Tibial nerve (tissue), 4 donors: ENCODE measurements around the gene NRXN3. TPM values are rescaled to one million over a fixed set of nuclear protein-coding genes. Genes with fewer than 3 reads are reported as not detected.

Experiments used
- DNase-seq, 2 donors: peaks; one replicate each; pipeline ENCODE4 v3.0.0-alpha.2; 2019; ENCODE audit warnings: low spot score in 2 of 2
- H3K27ac ChIP-seq, 4 donors: fragments of 200-600 bp; sonication (generic) in 3 of 4; one replicate each; pipeline ENCODE4 v1.5.1; 2017 to 2019; ENCODE audit warnings: mild to moderate bottlenecking in 1 of 4
- H3K27me3 ChIP-seq, 2 donors: fragments of 200-600 bp; sonication (generic) in 1 of 2; one replicate each; pipeline versions ENCODE4 v1.5.1 to v1.6.0; 2017 to 2019
- H3K36me3 ChIP-seq, 3 donors: fragments of 200-600 bp; sonication (generic); one replicate each; pipeline ENCODE4 v1.5.1; 2018 to 2019
- H3K4me1 ChIP-seq, 4 donors: fragments of 200-600 bp; sonication (generic) in 3 of 4; one replicate each; pipeline ENCODE4 v1.5.1; 2017 to 2019
- H3K4me3 ChIP-seq, 4 donors: fragments of 200-600 bp; sonication (generic) in 3 of 4; one replicate each; pipeline ENCODE4 v1.5.1; 2017 to 2019; ENCODE audit warnings: mild to moderate bottlenecking in 1 of 4, moderate library complexity in 1 of 4
- H3K9me3 ChIP-seq, 4 donors: fragments of 200-600 bp; sonication (generic) in 3 of 4; one replicate each; pipeline ENCODE4 v1.5.1; 2017 to 2019
- CTCF ChIP-seq, 5 experiments: fragments of 200-600 bp in 3 of 5; fragments of 450-650 bp in 2 of 5; sonication (generic) in 3 of 5; IDR thresholded peaks; one replicate each; pipeline ENCODE4 v1.5.1; 2016 to 2019; ENCODE audit warnings: antibody characterized with exemption in 5 of 5, mild to moderate bottlenecking in 3 of 5, moderate library complexity in 2 of 5
- EP300 ChIP-seq, 2 donors: sonication (generic); formaldehyde crosslinking; IDR thresholded peaks; one replicate each; pipeline ENCODE4 v1.6.1; 2017; ENCODE audit warnings: antibody characterized with exemption in 2 of 2, mild to moderate bottlenecking in 1 of 2
- POLR2A ChIP-seq, 2 donors: fragments of 450-650 bp; IDR thresholded peaks; one replicate each; pipeline ENCODE4 v1.6.1; 2017; ENCODE audit warnings: antibody characterized with exemption in 2 of 2, mild to moderate bottlenecking in 2 of 2, moderate library complexity in 2 of 2
- WGBS, 2 donors: methylation state at CpG; one replicate each; pipeline ENCODE4 v1.1.5; 2018; 5-methylcytosine and 5-hydroxymethylcytosine counted together
- total RNA-seq, 4 donors: library from RNA; depleted of rRNA; stranded (reverse); fragments of >200 nt; gene quantifications; one replicate each; pipeline ENCODE4 v1.1.0, GENCODE V29; 2016

NRXN3 gene
- total RNA-seq, 4 donors from 2014 or later: 16.7 to 52.2 (median 19.7) TPM

- WGBS, 2 donors: 56 to 66% methylated on average over 3 of the region's 3 CpGs
- no peak overlapping the region for H3K27ac ChIP-seq
- H3K36me3 ChIP-seq: no peaks in the 10 kb centered on the region
- TF ChIP-seq EP300 (IDR thresholded peaks at IDR 0.05) (no peak), POLR2A (IDR thresholded peaks at IDR 0.05) (no peak), CTCF (IDR thresholded peaks at IDR 0.05) (no peak)
- H3K4me1 ChIP-seq: peaks cover 0 to 8% (median 0%) of the 10 kb centered on the region in 4 donors
- H3K4me3 ChIP-seq: no peak overlapping the region
- no peaks in the 10 kb centered on the region for H3K9me3 ChIP-seq
- no peak for DNase-seq
- no peaks in the 10 kb centered on the region for H3K27me3 ChIP-seq
These were observed 1408.3 kb downstream of the NRXN3 start for GRCh38 chr14:79578470-79578869.

- TF ChIP-seq POLR2A (IDR thresholded peaks at IDR 0.05) (no peak), CTCF (IDR thresholded peaks at IDR 0.05) (no peak), EP300 (IDR thresholded peaks at IDR 0.05) (no peak)
- no peaks in the 10 kb centered on the region for H3K27me3 ChIP-seq
- 14% methylated on average over 2 of the region's 2 CpGs for WGBS, 2 donors
- H3K9me3 ChIP-seq: no peaks in the 10 kb centered on the region
- H3K36me3 ChIP-seq: no peaks in the 10 kb centered on the region
- H3K4me1 ChIP-seq: peaks cover 0 to 15% (median 0%) of the 10 kb centered on the region in 4 donors
- H3K4me3 ChIP-seq: no peak overlapping the region
- no peak for DNase-seq
- no peak overlapping the region for H3K27ac ChIP-seq
These were observed 1410.2 kb downstream of the NRXN3 start for GRCh38 chr14:79580414-79580813.

GRCh38 chr14:79580906-79581305 lies 1410.7 kb downstream of the NRXN3 start:
- 77 to 79% methylated on average over 4 of the region's 4 CpGs for WGBS, 2 donors
- Histone ChIP-seq H3K4me1 (peaks cover 0 to 15% (median 0%) of the 10 kb centered on the region in 4 donors), H3K36me3 (no peaks in the 10 kb centered on the region), H3K27ac (no peak overlapping the region), H3K27me3 (no peaks in the 10 kb centered on the region), H3K4me3 (no peak overlapping the region), H3K9me3 (no peaks in the 10 kb centered on the region)
- TF ChIP-seq EP300 (IDR thresholded peaks at IDR 0.05) (no peak), POLR2A (IDR thresholded peaks at IDR 0.05) (no peak), CTCF (IDR thresholded peaks at IDR 0.05) (no peak)
- DNase-seq: no peak

- H3K27ac ChIP-seq: no peak overlapping the region
- no peak for DNase-seq
- H3K36me3 ChIP-seq: no peaks in the 10 kb centered on the region
- no peaks in the 10 kb centered on the region for H3K27me3 ChIP-seq
- 60 to 72% methylated on average over 4 of the region's 4 CpGs for WGBS, 2 donors
- H3K4me3 ChIP-seq: no peak overlapping the region
- no peaks in the 10 kb centered on the region for H3K9me3 ChIP-seq
- TF ChIP-seq EP300 (IDR thresholded peaks at IDR 0.05) (no peak), CTCF (IDR thresholded peaks at IDR 0.05) (no peak), POLR2A (IDR thresholded peaks at IDR 0.05) (no peak)
- peaks cover 0 to 19% (median 0%) of the 10 kb centered on the region in 4 donors for H3K4me1 ChIP-seq
These were observed 1411.9 kb downstream of the NRXN3 start for GRCh38 chr14:79581912-79582576.

- TF ChIP-seq CTCF (IDR thresholded peaks at IDR 0.05): no peak
- no peak for TF ChIP-seq POLR2A (IDR thresholded peaks at IDR 0.05)
- TF ChIP-seq EP300 (IDR thresholded peaks at IDR 0.05): no peak
- Histone ChIP-seq H3K4me1 (peaks cover 0 to 26% (median 0%) of the 10 kb centered on the region in 4 donors), H3K36me3 (no peaks in the 10 kb centered on the region), H3K4me3 (no peak overlapping the region), H3K27ac (no peak overlapping the region), H3K27me3 (no peaks in the 10 kb centered on the region), H3K9me3 (no peaks in the 10 kb centered on the region)
- DNase-seq: no peak
- WGBS, 2 donors: 71 to 79% methylated on average over 4 of the region's 4 CpGs
These were observed 1413.7 kb downstream of the NRXN3 start for GRCh38 chr14:79583738-79584408.
